CD14-positive monocyte (primary cell): ENCODE measurements around the gene PLIN4. TPM values are rescaled to one million over a fixed set of nuclear protein-coding genes. Genes with fewer than 3 reads are reported as not detected.

ENCODE experiments used
- DNase-seq, 3 donors: peaks; one replicate each; pipeline ENCODE4 v3.0.0-alpha.2; 2011 to 2022
- H2AFZ ChIP-seq: 2 replicates; pipeline ENCODE4 v1.6.0; 2012; ENCODE audit warnings: mild to moderate bottlenecking, low read depth, low read length, inconsistent platforms; ENCODE audit not compliant: insufficient read depth, poor library complexity, severe bottlenecking
- H3K27ac ChIP-seq, 2 donors: 1 replicate in 1 of 2; 2 replicates in 1 of 2; pipeline ENCODE4 v1.5.1; 2012 to 2013; ENCODE audit warnings: low read length in 2 of 2, control low read depth in 1 of 2, inconsistent platforms in 1 of 2, low read depth in 1 of 2, mild to moderate bottlenecking in 1 of 2
- H3K27me3 ChIP-seq, 2 donors: one replicate each; pipeline versions ENCODE4 v1.6.0 to v1.6.1; 2011 to 2013; ENCODE audit warnings: low read length in 2 of 2; ENCODE audit not compliant: control insufficient read depth in 2 of 2, insufficient read depth in 2 of 2
- H3K36me3 ChIP-seq, 2 donors: replicated peaks in 1 of 2; 1 replicate in 1 of 2; 2 replicates in 1 of 2; pipeline versions ENCODE4 v1.5.1 to v1.6.1; 2012 to 2013; ENCODE audit warnings: low read length in 2 of 2, control low read depth in 1 of 2, inconsistent platforms in 1 of 2, mild to moderate bottlenecking in 1 of 2; ENCODE audit not compliant: insufficient read depth in 2 of 2, control insufficient read depth in 1 of 2
- H3K4me1 ChIP-seq, 2 donors: 1 replicate in 1 of 2; 2 replicates in 1 of 2; pipeline versions ENCODE4 v1.5.1 to v1.6.1; 2012 to 2013; ENCODE audit warnings: low read length in 2 of 2, control low read depth in 1 of 2, inconsistent platforms in 1 of 2, mild to moderate bottlenecking in 1 of 2, moderate library complexity in 1 of 2; ENCODE audit not compliant: insufficient read depth in 2 of 2, control insufficient read depth in 1 of 2
- H3K4me2 ChIP-seq: replicated peaks from 2 replicates; pipeline ENCODE3; 2012; ENCODE audit warnings: low read length, moderate library complexity, mild to moderate bottlenecking; ENCODE audit not compliant: poor library complexity, severe bottlenecking; ENCODE audit errors: extremely low read depth
- H3K4me3 ChIP-seq, 3 experiments: fragments of 200-600 bp in 1 of 3; sonication (generic) in 1 of 3; replicated peaks in 1 of 3; 1 replicate in 2 of 3; 2 replicates in 1 of 3; pipeline ENCODE4 v1.5.1; 2011 to 2013; ENCODE audit warnings: low read length in 3 of 3, mild to moderate bottlenecking in 3 of 3, control low read depth in 2 of 3, low read depth in 2 of 3, inconsistent platforms in 1 of 3, moderate library complexity in 1 of 3
- H3K79me2 ChIP-seq: 2 replicates; pipeline ENCODE4 v1.6.0; 2012; ENCODE audit warnings: mild to moderate bottlenecking, control low read depth, inconsistent platforms, low read length, moderate library complexity; ENCODE audit not compliant: insufficient read depth
- H3K9ac ChIP-seq: 2 replicates; pipeline ENCODE4 v1.6.0; 2017; ENCODE audit warnings: low read length, mild to moderate bottlenecking; ENCODE audit not compliant: insufficient read depth, poor library complexity, severe bottlenecking
- H3K9me3 ChIP-seq, 2 donors: replicated peaks in 1 of 2; 1 replicate in 1 of 2; 2 replicates in 1 of 2; pipeline versions ENCODE4 v1.5.1 to v1.6.1; 2012 to 2013; ENCODE audit warnings: low read length in 2 of 2, control low read depth in 1 of 2; ENCODE audit not compliant: control insufficient read depth in 1 of 2, insufficient read depth in 1 of 2
- H4K20me1 ChIP-seq: 2 replicates; pipeline ENCODE4 v1.6.0; 2012; ENCODE audit warnings: mild to moderate bottlenecking, low read length, control low read depth, moderate library complexity; ENCODE audit not compliant: insufficient read depth
- H3K27ac Mint-ChIP-seq, 7 donors: one replicate each; pipeline ENCODE4 v1.8.0; 2020; ENCODE audit warnings: mild to moderate bottlenecking in 7 of 7, mixed read lengths in 7 of 7, moderate library complexity in 6 of 7, inconsistent platforms in 2 of 7
- H3K27me3 Mint-ChIP-seq, 3 donors: one replicate each; pipeline ENCODE4 v1.8.0; 2021 to 2022; ENCODE audit warnings: low read depth in 3 of 3, mild to moderate bottlenecking in 3 of 3, mixed read lengths in 3 of 3, moderate library complexity in 3 of 3, inconsistent platforms in 1 of 3
- H3K36me3 Mint-ChIP-seq, 2 donors: one replicate each; pipeline ENCODE4 v1.8.0; 2020; ENCODE audit warnings: mixed read lengths in 2 of 2, inconsistent platforms in 1 of 2, mild to moderate bottlenecking in 1 of 2
- H3K4me1 Mint-ChIP-seq: one replicate; pipeline ENCODE4 v1.8.0; 2020; ENCODE audit warnings: mild to moderate bottlenecking, mixed read lengths
- H3K4me3 Mint-ChIP-seq, 2 donors: one replicate each; pipeline ENCODE4 v1.8.0; 2020; ENCODE audit warnings: mild to moderate bottlenecking in 2 of 2, mixed read lengths in 2 of 2, moderate library complexity in 1 of 2
- H3K9me3 Mint-ChIP-seq, 7 donors: one replicate each; pipeline ENCODE4 v1.8.0; 2020 to 2022; ENCODE audit warnings: mixed read lengths in 7 of 7, mild to moderate bottlenecking in 6 of 7, moderate library complexity in 6 of 7, inconsistent platforms in 2 of 7
- WGBS: methylation state at CpG from one replicate; pipeline ENCODE4 v1.1.5; 2013; ENCODE audit warnings: missing lambda C conversion rate; ENCODE audit not compliant: insufficient coverage; 5-methylcytosine and 5-hydroxymethylcytosine counted together
- intact Hi-C, 2 donors: fragments of 100-400 bp; cut with micrococcal nuclease; formaldehyde crosslinking; loops; one replicate each; pipeline versions ENCODE4 v1.15.0 to v1.15.1; 2023
- polyA plus RNA-seq, 3 donors: library from polyadenylated mRNA; depleted of rRNA in 1 of 3; unstranded in 2 of 3; stranded (reverse) in 1 of 3; fragments of 300-500 nt in 2 of 3; fragments of >200 nt in 1 of 3; fragmentation: Illumina TruSeq in 2 of 3; gene quantifications; 1 replicate in 2 of 3; 2 replicates in 1 of 3; pipeline ENCODE4 v1.2.3, GENCODE V29; 2012 to 2021
- TF ChIP-seq, protein P1 (sequence below): fragments of 200-600 bp; IDR thresholded peaks from one replicate; pipeline ENCODE4 v1.8.0; 2022; ENCODE audit warnings: antibody characterized with exemption, mild to moderate bottlenecking

PLIN4 gene
- polyA plus RNA-seq, 3 donors = 0.05 to 0.19 TPM; not detected in 1

DNA sequence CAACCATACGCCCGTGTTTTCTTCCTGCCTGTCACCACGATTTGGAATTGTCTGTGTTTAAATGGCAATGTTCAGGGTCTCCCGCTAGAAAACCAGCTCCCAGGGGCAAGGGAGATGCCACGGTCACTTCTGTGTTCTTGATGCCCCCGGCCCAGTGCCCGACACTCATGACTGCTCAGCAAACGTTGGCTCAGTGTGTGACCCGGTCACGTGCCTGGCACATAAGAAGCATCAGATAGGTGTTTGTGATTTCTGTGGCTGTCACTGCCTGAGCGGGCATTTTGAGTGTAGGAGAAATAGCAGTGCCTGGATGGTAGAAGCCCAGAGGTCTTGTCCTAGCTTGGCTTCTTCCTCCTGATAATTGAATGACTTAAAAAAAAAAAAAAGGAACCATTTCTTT lies 30.7 kb downstream of the PLIN4 start:
- Mint-ChIP-seq H3K9me3 (peaks cover 0 to 2% (median 0%) of the 10 kb centered on the region in 7 donors), H3K4me1 (no peaks in the 10 kb centered on the region), H3K4me3 (no peak overlapping the region), H3K36me3 (peaks cover 38 to 41% of the 10 kb centered on the region in 2 donors), H3K27ac (peak overlapping the region in 2 of 7 donors; percentile 17 to 58), H3K27me3 (peaks cover 0 to 2% (median 2%) of the 10 kb centered on the region in 3 donors)
- Histone ChIP-seq H3K79me2 (no peaks in the 10 kb centered on the region), H3K27me3 (no peaks in the 10 kb centered on the region), H3K36me3 (peaks cover 38 to 56% of the 10 kb centered on the region in 2 donors), H2AFZ (no peak overlapping the region), H3K27ac (no peak overlapping the region), H4K20me1 (no peaks in the 10 kb centered on the region), H3K9me3 (no peaks in the 10 kb centered on the region), H3K9ac (no peak overlapping the region), H3K4me1 (no peaks in the 10 kb centered on the region), H3K4me3 (no peak overlapping the region), H3K4me2 (no peak overlapping the region)
- no peak for DNase-seq
- intact Hi-C loops = no loop called here
- TF ChIP-seq, protein P1, sequence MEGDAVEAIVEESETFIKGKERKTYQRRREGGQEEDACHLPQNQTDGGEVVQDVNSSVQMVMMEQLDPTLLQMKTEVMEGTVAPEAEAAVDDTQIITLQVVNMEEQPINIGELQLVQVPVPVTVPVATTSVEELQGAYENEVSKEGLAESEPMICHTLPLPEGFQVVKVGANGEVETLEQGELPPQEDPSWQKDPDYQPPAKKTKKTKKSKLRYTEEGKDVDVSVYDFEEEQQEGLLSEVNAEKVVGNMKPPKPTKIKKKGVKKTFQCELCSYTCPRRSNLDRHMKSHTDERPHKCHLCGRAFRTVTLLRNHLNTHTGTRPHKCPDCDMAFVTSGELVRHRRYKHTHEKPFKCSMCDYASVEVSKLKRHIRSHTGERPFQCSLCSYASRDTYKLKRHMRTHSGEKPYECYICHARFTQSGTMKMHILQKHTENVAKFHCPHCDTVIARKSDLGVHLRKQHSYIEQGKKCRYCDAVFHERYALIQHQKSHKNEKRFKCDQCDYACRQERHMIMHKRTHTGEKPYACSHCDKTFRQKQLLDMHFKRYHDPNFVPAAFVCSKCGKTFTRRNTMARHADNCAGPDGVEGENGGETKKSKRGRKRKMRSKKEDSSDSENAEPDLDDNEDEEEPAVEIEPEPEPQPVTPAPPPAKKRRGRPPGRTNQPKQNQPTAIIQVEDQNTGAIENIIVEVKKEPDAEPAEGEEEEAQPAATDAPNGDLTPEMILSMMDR = no peak
- WGBS = over 99% methylated on average over 9 of the region's 11 CpGs

DNA sequence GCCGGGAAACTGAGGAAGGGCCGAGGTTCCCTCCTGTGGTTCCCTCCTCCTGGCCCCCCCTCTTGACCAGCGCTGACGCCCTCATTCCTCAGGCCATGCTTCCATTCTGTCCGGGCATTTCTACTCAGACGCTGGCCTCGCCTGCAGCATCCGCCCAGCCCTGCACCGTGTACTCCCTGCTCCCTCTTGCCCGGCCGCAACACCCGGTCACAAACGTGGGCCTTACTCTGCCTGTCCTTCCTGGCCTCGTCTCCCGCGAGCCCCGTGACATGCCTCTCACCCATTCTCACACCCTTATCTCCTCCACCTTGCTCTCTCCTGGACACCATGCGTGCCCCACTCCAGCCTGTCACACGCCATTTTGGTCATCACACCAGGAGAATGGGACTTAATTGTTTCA lies 34.9 kb downstream of the PLIN4 start:
- Histone ChIP-seq H3K9me3 (no peaks in the 10 kb centered on the region), H3K79me2 (no peaks in the 10 kb centered on the region), H3K4me3 (no peak overlapping the region), H3K27me3 (no peaks in the 10 kb centered on the region), H3K36me3 (peaks cover 18 to 46% of the 10 kb centered on the region in 2 donors), H3K9ac (no peak overlapping the region), H3K27ac (no peak overlapping the region), H3K4me1 (no peaks in the 10 kb centered on the region), H2AFZ (no peak overlapping the region), H3K4me2 (no peak overlapping the region), H4K20me1 (no peaks in the 10 kb centered on the region)
- WGBS = 96% methylated on average over 17 of the region's 19 CpGs
- peaks cover 0 to 2% (median 2%) of the 10 kb centered on the region in 3 donors for H3K27me3 Mint-ChIP-seq
- intact Hi-C loops = no loop called here
- H3K27ac Mint-ChIP-seq = peak overlapping the region in 1 of 7 donors; percentile 51
- H3K36me3 Mint-ChIP-seq = peaks cover 21 to 69% of the 10 kb centered on the region in 2 donors
- no peaks in the 10 kb centered on the region for H3K4me1 Mint-ChIP-seq
- TF ChIP-seq, protein P1 = no peak
- DNase-seq = no peak
- no peak overlapping the region for H3K4me3 Mint-ChIP-seq
- no peaks in the 10 kb centered on the region for H3K9me3 Mint-ChIP-seq
